ENCODE measurements around the gene E4F1.

Gene E4F1, protein sequence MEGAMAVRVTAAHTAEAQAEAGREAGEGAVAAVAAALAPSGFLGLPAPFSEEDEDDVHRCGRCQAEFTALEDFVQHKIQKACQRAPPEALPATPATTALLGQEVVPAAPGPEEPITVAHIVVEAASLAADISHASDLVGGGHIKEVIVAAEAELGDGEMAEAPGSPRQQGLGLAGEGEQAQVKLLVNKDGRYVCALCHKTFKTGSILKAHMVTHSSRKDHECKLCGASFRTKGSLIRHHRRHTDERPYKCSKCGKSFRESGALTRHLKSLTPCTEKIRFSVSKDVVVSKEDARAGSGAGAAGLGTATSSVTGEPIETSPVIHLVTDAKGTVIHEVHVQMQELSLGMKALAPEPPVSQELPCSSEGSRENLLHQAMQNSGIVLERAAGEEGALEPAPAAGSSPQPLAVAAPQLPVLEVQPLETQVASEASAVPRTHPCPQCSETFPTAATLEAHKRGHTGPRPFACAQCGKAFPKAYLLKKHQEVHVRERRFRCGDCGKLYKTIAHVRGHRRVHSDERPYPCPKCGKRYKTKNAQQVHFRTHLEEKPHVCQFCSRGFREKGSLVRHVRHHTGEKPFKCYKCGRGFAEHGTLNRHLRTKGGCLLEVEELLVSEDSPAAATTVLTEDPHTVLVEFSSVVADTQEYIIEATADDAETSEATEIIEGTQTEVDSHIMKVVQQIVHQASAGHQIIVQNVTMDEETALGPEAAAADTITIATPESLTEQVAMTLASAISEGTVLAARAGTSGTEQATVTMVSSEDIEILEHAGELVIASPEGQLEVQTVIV

DNA sequence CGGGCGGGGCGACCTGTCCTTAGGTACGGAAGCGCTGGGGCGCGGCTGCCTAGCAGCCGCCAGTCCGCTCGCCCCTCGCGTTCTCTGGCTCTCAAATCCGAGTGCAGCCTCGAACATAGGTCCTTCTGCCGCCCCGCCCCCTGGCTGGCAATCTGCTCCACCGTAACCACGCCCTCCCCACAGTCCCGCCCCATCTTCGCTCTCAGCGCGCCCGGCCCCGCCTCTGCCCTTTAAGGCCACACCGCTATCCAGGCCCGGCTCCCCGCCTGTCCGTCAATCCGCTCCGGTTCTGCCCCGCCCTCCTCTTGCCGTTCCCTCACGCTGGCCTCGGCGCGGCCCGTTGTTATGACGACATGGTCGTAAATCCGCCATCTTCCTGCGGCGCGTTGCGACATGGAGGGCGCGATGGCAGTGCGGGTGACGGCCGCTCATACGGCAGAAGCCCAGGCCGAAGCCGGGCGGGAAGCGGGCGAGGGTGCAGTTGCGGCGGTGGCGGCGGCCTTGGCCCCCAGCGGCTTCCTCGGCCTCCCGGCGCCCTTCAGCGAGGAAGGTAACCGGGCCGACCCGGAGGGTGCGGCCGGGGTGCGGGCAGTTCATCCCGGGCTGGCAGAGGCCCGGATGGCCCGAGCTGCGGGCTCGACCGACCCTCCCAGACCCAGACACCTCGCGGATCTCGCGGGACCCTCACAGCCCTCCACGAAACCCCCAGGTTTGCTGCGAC, at the start of gene E4F1:
Gene E4F1, plus strand, starts transcription at position 371 of the 721 bp plus-strand sequence. Its CDS starts 23 bp downstream, at position 394.
- peak; percentile 97 to 98 for DNase-seq (ENCODE audit: extremely low read depth in 1 of 2, low read depth in 1 of 2)

DNA sequence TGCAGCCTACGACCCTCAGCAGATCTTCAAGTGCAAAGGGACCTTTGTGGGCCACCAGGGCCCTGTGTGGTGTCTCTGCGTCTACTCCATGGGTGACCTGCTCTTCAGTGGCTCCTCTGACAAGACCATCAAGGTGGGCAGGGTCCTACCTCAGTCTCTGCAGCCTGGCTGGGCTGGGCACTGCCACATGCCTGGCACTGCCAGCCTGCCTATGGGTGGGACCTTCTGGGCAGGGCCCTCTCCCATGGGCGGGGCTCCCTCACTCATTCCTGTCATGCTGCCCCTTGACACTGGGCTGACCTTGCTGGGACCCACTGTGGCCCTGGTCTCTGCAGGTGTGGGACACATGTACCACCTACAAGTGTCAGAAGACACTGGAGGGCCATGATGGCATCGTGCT, 49.5 kb upstream of the E4F1 start:
- DNase-seq (ENCODE audit: extremely low read depth in 1 of 2, low read depth in 1 of 2): no peak

DNA sequence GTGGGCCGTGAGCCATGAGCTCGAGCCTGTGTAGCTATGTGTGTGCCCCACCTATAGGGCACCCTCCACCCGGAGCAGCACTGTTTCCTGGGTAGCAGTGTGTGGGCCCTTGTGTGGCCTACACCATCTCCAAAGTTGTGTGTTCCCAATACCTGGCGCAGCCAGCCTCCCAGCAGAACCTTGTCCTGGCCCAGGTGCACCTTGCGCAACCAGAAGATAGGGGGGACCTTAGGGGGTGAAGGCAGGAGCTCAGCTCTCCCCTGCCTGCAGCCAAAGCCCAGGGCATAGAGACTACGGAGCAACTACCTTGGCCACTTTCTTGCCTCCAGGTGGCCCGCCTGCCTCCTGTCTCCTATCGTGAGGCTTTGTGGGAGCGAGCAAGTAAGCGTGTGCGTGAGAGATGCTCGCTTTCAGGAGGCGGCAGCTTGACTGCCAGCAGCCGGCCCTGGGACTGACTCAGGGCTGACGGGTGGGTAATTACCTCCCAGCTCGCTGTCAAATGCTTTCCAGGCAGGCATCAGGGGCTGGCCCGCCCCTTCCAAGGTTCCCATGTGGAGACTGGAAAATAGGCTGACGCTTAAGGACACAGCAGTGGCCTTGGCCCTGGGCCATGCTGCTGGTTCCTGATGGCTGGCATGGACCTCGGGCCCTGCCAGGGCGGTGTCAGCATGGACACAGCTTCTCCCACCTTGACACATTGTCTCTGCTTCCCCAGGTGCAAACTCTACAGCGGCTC, 48.8 kb upstream of the E4F1 start:
- no peak for DNase-seq (ENCODE audit: extremely low read depth in 1 of 2, low read depth in 1 of 2)

DNA sequence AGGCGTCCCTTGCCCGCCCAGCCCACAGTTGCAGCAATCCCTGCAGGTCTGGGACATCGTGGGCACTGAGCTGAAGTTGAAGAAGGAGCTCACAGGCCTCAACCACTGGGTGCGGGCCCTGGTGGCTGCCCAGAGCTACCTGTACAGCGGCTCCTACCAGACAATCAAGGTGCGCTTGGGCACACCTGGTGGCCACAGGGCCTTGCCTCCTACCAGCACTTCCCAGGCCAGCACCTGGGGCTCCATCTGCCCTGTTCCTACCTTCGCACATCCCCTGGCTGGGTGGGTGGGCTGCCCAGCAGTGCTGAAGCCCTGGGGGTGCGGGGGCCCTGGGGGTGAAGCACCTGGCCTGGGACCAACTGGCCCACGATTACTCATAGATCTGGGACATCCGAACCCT, 47.9 kb upstream of the E4F1 start:
- DNase-seq (ENCODE audit: extremely low read depth in 1 of 2, low read depth in 1 of 2): no peak

DNA sequence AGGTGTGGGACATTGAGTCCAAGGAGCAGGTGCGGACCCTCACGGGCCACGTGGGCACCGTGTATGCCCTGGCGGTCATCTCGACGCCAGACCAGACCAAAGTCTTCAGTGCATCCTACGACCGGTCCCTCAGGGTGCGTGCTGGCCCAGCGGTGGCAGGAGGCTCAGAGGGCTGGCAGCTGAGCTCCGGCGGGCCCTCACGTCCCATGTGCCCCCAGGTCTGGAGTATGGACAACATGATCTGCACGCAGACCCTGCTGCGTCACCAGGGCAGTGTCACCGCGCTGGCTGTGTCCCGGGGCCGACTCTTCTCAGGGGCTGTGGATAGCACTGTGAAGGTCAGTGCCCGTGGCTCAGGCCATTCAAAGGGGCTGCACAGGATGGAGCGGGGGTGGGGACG, 47.3 kb upstream of the E4F1 start:
- no peak for DNase-seq (ENCODE audit: extremely low read depth in 1 of 2, low read depth in 1 of 2)

DNA sequence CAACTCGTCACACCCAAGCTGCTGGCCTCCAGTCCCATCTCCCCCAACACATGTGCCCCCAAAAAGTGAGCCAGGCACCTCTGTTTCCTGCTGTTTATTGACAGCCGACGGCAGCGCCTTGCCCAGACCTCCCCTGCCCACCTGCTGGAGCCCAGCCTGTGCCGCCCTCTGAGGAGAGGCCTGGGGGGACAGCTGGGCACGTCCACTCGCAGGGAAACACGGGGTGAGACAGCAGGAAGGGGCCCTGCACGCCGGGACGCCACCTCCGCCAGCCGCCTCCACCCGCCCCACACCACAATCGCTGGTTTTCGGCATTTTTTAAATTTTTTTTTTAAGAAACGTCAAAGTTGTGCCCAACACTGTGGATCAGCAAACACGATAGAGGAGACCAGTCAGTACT, 46.3 kb upstream of the E4F1 start:
- DNase-seq (ENCODE audit: extremely low read depth in 1 of 2, low read depth in 1 of 2): no peak

DNA sequence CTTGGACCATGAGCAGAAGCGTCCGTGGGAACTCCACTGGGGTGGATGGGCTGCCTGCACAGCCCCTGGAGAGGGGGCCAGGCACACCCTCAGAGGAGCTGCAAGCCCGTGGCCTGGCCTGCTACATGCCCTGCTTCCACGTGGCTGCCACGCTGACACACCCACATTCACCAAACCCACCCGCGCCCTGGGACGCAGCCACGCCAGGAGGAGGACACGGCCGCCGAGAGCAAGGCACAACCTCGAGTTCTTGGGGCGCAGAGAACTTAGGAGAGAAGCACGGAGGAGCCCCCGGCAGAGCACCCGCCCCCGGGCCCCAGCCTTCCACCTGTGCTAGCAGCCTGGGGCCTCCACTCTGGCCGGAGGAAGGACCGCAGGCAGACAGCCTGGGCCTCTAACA, 45.8 kb upstream of the E4F1 start:
- DNase-seq (ENCODE audit: extremely low read depth in 1 of 2, low read depth in 1 of 2): no peak

DNA sequence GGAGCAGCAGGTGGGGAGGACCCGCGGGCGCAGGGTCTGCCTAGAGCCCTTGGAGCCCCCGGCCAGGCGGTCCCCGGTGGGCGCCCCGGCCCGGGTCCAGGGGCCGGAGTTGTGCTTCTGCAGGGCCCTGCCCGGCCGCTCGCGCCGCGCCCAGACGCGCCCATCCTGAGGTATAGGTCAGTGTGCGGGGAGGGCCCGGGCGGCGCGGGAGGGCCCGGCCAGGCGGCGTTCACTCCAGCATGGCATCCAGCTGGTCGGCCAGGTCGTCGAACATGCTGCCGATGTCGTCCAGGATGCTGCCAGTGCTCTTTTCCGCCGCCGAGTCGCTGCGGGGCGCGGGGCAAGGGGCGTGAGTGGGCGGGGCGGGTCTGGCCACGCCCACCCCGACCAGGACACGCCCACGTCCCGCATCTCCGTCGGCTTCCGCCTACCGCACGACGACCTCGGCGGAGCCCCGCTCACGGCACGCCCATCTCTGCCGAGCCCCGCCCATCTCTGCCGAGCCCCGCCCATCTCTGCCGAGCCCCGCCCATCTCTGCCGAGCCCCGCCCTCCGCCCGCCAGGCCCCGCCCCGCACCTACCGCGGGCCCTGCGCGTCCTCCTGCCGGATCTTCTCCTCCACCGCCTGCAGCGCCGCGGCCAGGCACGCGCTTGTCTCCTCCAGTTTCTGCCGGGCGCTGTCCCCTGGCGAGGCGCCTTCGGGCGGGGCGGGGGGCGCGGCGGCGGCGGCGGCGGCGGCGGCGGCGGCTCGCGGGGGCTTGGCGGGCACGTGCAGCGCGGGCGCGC, 44.9 kb upstream of the E4F1 start:
- DNase-seq (ENCODE audit: extremely low read depth in 1 of 2, low read depth in 1 of 2): peak in 1 of 2 donors; percentile 19

DNA sequence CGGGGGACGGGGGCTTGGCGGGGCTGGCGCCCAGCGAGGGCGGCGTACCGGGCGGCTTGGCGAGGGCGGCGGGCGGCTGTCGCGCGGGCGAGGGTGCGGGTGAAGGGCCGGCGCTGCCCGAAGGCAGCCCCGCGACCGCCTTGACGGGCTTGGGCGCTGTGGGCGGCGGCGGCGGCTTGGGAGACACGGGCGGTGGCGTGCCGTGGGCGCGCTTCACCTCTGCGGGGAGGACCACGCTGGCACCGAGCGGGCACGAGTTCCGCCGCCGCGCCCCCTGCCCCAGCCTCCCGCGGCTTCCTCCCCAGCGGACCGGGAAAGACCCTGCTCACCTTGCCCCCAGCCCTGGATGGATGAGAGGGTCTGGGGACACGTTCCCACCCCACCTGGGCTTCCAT, 44.3 kb upstream of the E4F1 start:
- DNase-seq (ENCODE audit: extremely low read depth in 1 of 2, low read depth in 1 of 2): no peak

DNA sequence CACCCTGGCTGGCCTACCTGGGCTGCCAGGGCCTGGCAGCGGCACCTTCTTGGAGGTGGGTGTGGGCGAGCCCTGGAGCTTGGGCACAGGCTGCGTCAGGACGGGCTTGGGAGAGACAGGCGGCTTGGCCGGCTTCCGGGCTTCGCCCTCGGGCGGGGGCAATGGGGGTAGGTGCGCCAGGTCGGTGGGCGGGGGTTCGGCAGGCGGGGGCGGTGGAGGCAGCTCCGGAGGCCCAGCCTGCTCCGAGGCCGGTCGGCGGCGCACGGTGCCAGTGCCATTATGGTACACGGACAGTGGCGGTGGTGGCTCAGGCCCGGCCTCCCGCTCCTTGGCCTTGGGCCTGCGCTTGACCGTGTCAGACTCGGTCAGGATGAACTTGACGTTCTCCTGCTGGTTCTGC, 43.8 kb upstream of the E4F1 start:
- no peak for DNase-seq (ENCODE audit: extremely low read depth in 1 of 2, low read depth in 1 of 2)

DNA sequence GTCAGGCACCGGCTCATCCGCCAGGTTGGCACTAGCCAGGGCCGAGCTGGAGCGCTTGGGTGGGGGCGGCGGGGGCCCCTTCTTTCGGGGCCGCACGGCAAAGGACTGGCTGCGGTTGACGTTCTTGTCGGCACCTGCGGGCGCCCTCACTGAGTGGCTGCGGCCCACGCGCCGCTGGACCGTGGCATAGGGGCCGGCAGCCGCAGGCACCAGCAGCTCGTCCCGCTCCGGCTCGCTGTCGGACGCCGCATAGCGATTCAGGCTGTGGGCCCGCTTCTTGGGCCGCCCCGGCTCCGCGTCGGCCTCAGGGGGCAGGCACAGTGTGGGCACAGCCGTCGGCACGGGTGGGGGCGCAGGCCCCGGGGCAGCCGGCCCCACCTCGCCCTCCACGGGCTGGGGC, 42.9 kb upstream of the E4F1 start:
- no peak for DNase-seq (ENCODE audit: extremely low read depth in 1 of 2, low read depth in 1 of 2)

DNA sequence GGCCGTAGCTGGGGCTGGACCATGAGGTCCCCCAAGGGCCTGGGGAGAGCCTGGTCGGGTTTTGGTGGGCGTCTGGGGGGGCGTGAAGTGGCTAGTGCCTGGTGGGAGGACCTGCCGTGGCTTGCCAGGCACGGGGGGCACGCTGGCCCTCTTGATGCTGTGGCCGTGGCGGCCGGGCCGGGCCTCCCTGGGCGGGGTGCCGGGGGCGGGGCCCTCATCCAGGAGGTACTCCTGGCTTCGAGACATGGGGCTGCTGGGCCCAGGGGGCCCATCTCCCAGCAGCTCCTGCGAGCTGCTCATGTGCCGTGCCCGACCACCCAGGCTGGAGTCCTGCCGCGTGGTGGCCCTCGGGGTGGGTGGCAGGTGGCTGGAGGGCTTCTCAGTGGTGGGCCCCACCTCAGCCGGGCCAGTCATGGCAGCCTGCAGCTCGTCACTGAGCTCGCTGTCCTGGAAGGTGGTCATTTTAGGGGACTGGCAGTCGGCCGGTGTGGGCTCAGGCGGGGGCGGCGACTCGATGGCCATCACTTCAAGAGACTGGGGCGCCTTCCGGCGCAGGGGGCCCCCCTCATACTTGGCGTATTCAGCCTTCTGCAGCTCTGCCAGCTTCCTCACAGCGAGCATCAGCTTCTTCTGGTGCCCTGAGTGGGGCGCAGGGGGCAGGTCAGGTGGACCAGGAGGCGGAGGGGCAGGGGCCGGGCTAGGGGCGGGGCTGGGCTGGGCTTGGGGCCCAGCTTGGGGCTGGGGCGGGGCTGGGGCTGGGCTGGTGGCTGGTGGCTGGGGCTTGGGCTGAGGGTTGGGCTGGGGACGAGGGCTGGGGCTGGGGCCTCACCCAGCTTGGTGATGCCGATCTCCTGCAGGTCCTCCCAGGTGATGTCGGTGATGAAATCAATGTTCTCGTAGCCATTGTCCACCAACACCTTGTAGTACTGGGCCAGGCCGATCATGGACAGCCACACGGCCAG, 42.1 kb upstream of the E4F1 start:
- no peak for DNase-seq (ENCODE audit: extremely low read depth in 1 of 2, low read depth in 1 of 2)

DNA sequence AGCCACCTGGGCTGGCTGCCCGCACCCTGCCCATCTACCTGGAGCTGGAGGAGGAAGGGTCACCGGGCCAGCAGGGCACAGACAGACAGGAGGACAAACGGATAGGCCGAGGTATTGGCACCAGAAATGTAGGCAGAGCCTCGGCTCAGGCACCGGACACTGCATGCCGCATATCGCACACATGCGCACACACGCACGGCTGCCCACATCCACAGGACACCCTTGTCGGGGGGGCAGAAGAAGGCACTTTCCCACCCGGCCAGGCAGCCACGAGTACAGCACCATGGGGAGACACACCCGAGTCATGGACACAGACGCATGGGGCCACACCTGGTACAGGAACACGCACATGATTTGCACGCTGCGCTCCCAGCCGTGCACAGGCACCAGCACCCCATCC, 41.4 kb upstream of the E4F1 start:
- no peak for DNase-seq (ENCODE audit: extremely low read depth in 1 of 2, low read depth in 1 of 2)

DNA sequence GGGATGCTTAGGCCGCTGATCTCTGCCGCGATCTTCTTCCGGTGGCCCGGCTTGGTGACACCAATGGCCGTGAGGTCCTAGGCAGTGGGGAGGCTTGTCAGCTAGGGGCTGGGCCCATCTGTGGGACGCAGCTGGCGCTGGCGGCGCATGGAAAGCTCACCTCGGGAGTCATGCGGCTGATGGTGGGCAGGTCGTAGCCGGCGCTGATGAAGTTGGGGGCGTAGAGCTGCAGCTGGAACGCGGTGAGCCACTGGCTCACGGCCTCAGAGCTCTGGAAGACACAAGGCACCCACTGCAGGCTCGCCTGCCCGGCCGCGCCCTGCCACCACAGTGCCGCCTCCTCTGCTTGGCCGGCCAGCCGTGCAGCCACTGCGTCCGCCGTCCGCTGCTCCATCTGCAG, 39.7 kb upstream of the E4F1 start:
- no peak for DNase-seq (ENCODE audit: extremely low read depth in 1 of 2, low read depth in 1 of 2)

DNA sequence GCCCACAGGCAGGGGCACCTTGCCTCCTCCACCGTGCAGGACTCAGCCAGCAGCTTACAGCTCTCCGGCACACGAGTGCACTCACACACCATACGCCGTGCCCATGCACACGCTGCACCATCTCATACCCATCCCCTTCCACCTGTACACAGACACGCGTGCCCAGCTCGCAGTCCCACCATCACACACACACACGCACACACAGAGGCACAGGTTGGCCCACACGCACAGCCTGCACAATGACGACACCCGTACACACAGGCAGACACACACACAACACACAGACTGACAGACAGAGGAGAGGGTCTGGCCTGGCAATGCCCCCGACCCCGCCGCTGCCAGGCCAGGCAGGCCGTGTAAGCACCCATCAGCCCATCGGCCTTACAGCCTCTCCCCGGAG, 39.0 kb upstream of the E4F1 start:
- DNase-seq (ENCODE audit: extremely low read depth in 1 of 2, low read depth in 1 of 2): no peak

DNA sequence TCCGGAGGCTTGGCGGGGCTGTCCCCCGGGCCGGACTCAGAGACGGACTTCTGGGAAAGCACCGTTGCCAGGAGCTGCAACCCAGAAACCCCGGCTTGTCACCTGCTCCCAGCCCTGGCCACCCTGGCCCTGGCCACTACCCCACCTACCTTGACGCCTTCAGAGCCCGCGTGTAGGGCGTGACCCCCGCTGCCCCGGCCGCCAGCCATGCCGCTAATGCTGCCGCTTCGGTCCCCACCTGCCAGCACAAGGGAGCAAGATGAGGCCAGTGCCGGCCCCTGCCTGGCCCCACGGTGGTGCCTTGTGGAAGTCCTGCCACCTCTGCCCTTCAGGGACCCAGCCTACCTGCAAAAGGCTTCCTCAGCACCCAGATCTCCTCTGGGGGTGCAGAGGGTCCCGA, 38.4 kb upstream of the E4F1 start:
- no peak for DNase-seq (ENCODE audit: extremely low read depth in 1 of 2, low read depth in 1 of 2)

DNA sequence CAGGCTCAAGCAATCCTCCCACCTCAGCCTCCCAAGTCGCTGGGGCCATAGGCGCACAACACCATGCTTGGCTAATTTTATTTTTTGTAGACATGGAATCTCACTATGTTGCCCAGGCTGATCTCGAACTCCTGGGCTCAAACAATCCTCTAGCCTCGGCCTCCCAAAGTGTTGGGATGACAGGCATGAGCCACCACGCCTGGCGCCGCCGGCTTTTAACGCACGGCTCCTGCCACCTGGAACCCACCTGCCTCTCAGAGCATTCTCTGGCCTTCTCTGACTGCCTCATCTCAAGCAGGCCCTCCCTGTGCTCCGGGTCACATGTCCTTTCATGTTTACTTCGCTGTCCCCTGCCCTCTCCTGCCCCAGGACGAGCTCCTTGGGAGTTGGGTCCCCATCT, 37.3 kb upstream of the E4F1 start:
- no peak for DNase-seq (ENCODE audit: extremely low read depth in 1 of 2, low read depth in 1 of 2)

DNA sequence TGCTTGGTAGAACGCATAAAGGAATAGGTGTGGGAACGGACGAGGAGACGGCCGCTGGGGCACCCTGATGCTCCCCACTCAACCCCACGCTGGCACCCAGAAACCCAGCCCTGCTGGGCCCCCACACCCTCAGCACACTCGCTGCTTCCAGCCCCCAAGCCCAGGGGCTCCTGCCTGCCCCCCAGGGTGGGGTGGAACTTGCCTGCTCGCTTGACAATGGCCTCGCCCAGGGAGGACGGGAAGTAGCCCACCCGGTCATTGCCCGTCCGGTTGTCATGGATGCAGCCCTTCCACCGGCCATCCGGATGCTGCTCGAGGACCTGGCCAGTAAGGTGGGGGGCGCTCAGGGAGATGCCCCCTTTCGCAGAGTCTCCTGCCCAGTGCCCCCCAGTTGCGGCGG, 36.9 kb upstream of the E4F1 start:
- DNase-seq (ENCODE audit: extremely low read depth in 1 of 2, low read depth in 1 of 2): no peak

DNA sequence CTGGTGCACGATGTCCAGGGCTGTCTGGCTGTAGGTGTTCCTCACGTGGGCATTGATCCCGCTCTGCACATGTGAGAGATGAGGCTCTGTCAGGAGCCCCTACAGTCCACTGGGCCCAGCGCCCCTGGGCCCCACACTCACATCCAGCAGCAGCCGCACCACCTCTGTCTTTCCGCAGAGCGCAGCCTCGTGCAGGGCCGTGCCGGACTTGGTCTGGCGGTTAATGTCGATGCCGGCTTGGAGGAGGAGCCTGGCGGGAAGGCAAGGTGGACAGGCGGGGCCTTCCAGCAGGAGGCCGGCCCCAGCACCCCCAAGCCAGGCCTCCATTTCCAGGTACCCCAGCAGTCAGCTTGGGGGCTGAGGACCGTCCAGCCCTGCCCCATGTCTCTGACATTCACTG, 36.2 kb upstream of the E4F1 start:
- no peak for DNase-seq (ENCODE audit: extremely low read depth in 1 of 2, low read depth in 1 of 2)

Data from activated CD8-positive, alpha-beta memory T cell treated with anti-CD3 and anti-CD28 coated beads for 1 hour (primary cell).